ENCODE data around the gene EXOC4.

The EXOC4 gene

DNA sequence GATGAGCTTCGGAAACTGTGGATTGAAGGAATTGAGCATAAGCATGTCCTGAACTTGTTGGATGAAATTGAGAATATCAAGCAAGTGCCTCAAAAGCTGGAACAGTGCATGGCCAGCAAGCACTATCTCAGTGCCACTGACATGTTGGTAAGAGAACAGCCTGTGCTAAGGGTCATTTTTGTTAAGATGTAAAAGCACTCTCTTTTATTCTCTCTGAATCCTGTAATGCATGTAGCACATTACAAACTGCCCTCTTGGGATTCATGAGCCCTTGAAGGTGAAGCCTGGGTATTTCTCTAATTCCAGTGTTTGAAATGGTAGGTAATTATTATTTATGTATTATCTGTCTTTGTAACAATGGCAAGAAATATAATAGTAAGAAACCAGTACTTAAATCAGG is 36.1 kb downstream of the EXOC4 start:
- ChIA-PET CTCF (no interaction called here), POLR2A (ENCODE audit: low non-redundant PET) (no interaction called here)
- no peak for DNase-seq (ENCODE audit: low spot score)
- TF ChIP-seq, protein P1, sequence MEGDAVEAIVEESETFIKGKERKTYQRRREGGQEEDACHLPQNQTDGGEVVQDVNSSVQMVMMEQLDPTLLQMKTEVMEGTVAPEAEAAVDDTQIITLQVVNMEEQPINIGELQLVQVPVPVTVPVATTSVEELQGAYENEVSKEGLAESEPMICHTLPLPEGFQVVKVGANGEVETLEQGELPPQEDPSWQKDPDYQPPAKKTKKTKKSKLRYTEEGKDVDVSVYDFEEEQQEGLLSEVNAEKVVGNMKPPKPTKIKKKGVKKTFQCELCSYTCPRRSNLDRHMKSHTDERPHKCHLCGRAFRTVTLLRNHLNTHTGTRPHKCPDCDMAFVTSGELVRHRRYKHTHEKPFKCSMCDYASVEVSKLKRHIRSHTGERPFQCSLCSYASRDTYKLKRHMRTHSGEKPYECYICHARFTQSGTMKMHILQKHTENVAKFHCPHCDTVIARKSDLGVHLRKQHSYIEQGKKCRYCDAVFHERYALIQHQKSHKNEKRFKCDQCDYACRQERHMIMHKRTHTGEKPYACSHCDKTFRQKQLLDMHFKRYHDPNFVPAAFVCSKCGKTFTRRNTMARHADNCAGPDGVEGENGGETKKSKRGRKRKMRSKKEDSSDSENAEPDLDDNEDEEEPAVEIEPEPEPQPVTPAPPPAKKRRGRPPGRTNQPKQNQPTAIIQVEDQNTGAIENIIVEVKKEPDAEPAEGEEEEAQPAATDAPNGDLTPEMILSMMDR (conservative IDR thresholded peaks at IDR 0.05; ENCODE audit: low read depth), result no peak
- no peak overlapping the region for H3K27ac ChIP-seq

DNA sequence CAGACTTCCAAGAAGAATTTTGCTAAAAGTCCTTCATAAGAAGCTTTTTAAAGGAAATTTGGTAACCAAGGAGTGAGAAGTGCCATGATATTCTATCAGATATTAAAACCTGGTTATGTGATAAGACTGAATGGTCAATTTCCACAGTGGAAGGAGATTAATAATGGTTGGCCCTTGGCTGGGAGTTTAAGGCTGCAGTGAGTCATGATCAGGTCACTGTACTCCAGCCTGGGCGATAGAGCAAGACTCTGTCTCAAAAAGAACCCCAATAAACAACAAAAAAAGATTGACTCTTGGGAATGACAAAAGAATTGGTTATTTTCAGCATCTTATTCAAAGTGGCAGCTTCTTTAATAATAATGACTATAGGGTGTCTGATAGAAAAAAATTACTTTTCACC is 37.2 kb downstream of the EXOC4 start:
- TF ChIP-seq, protein P1 (conservative IDR thresholded peaks at IDR 0.05; ENCODE audit: low read depth), result no peak
- DNase-seq (ENCODE audit: low spot score), result no peak
- CTCF ChIA-PET, result no interaction called here
- POLR2A ChIA-PET (ENCODE audit: low non-redundant PET), result no interaction called here
- no peak overlapping the region for H3K27ac ChIP-seq

DNA sequence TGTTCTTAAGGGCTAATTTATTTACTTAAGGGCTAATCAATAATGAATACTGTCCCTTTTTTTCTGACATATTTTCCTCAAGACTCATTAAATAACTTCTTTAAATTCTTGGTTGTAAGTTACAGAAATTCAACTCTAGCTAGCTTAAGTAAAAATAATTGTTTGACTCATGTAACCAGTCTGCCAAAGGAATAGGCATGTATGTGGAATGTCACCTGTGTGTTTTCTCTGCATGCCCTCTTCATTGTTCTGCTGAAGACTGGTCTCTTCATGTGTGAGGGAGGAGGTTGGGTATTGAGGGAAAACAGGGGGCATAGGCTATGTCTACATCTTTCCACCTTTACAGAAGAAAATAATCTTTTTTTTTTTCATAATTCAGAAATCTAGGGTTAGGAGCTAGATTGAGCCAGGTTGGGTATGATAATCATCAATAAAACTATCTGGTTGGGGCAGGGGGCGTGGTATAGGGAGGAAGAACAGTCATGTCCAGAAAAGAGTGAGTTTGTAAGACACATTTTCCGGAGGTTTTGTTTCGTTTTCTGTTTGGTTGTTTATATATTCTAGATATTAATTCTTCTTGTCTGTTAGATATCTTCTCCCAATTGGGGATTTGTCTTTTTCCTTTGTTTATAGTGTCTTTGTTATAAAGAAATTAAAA is 37.9 kb downstream of the EXOC4 start:
- ChIA-PET CTCF (no interaction called here), POLR2A (ENCODE audit: low non-redundant PET) (no interaction called here)
- no peak overlapping the region for H3K27ac ChIP-seq
- no peak for DNase-seq (ENCODE audit: low spot score)
- TF ChIP-seq, protein P1 (conservative IDR thresholded peaks at IDR 0.05; ENCODE audit: low read depth), result no peak

DNA sequence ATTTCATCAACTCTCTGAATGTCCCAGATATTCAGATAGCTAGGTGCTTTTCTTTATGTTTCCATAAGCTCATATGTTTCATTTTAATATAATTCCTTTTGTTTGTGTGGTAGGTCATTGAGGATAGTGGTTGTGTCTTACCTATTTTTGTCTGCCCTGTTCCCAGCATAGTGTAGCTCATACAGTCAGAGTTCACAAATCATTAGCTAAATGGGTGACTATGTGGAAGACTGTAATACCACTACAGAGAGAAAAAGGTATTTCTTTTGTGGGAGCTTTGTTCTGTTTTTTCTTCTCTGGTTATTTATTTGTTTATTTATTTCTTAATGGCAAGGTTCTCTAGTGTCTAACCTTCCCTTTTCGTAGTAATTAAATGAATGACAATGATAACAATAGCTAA is 39.8 kb downstream of the EXOC4 start:
- TF ChIP-seq, protein P1 (conservative IDR thresholded peaks at IDR 0.05; ENCODE audit: low read depth), result no peak

DNA sequence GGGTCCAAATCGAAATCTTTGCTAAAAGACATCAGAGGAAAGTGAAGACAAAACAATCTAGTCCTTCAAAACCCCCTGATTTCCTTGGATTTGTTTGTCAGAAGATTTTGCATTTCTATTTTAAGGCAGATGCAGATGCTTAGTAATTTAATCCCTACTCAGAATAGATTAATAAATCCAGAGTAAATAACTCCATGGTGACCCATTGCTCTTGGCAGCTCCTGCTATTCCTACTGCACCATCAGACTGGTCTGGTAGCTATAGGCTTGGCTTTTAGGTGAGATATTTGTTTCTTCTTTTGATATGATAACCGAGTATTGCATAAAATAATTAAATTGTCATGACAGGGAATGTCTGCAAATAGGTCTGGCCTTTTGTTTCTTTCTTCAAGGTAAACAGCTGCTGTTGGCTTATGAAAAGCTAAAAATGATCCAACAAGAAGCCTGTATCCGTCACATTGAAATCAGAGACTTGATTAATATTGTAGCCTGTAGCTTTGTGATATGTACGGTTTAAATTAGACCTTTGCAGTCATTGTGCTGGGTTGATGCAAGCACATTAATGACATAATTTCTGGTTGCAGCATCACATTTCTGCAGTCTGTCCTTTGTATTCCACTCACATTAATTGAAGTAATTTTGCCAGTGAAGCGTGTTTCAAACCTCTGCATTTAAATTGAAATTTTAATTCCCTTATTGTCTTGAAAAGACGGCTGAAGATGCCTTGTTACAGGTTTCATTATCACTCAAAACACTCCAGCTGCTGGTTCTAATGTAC is 40.7 kb downstream of the EXOC4 start:
- H3K27ac ChIP-seq, result no peak overlapping the region
- DNase-seq (ENCODE audit: low spot score), result no peak
- TF ChIP-seq, protein P1 (conservative IDR thresholded peaks at IDR 0.05; ENCODE audit: low read depth), result no peak
- ChIA-PET CTCF (no interaction called here), POLR2A (ENCODE audit: low non-redundant PET) (no interaction called here)

More for the DNA sequence above, 39.8 kb downstream of the EXOC4 start:
- no peak for DNase-seq (ENCODE audit: low spot score)
- H3K27ac ChIP-seq, result no peak overlapping the region
- POLR2A ChIA-PET (ENCODE audit: low non-redundant PET), result no interaction called here
- CTCF ChIA-PET, result no interaction called here

DNA sequence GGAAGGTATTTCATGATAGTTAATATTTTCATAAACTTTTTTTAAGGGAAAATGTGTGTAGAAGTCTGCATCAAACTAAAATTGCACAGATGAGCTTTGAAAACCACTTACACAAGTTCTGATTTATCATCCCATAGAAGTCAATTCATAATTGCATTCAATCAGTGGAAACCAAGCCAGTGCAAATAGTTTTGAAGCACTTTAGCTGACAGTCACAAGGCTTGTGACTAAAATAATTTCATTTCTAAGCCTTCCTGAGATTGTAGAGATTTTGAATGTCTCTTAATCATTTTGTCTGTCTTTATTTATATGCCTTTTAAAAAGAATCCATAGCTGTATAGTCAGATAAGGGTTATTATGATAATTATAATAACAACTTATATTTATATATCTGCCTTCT is 41.4 kb downstream of the EXOC4 start:
- no peak for DNase-seq (ENCODE audit: low spot score)
- no peak overlapping the region for H3K27ac ChIP-seq
- ChIA-PET CTCF (no interaction called here), POLR2A (ENCODE audit: low non-redundant PET) (no interaction called here)
- TF ChIP-seq, protein P1 (conservative IDR thresholded peaks at IDR 0.05; ENCODE audit: low read depth), result no peak

Measured in RWPE1 (cell line).